DOHH2 (cell line): Measurements from ENCODE around the gene KLK10.

Experiments
- H3F3A ChIP-seq: fragments of 200-600 bp; sonication (generic), shearing (Covaris generic); 2 replicates; pipeline ENCODE4 v1.6.0; 2016; ENCODE audit warnings: antibody characterized with exemption, mild to moderate bottlenecking; ENCODE audit not compliant: control insufficient read depth, insufficient read depth
- H3K27ac ChIP-seq: fragments of 200-600 bp; sonication (generic); 2 replicates; pipeline ENCODE4 v1.5.1; 2014; ENCODE audit warnings: low read depth, mild to moderate bottlenecking, low read length, moderate library complexity
- H3K27me3 ChIP-seq: fragments of 200-600 bp; sonication (generic); 2 replicates; pipeline ENCODE4 v1.6.1; 2014; ENCODE audit warnings: mild to moderate bottlenecking, low read length, mixed read lengths; ENCODE audit not compliant: control insufficient read depth
- H3K36me3 ChIP-seq: fragments of 200-600 bp; sonication (generic); 2 replicates; pipeline ENCODE4 v1.6.1; 2014; ENCODE audit warnings: mild to moderate bottlenecking, low read length, moderate library complexity, mixed read lengths; ENCODE audit not compliant: control insufficient read depth
- H3K4me1 ChIP-seq: fragments of 200-600 bp; sonication (generic); 2 replicates; pipeline ENCODE4 v1.6.1; 2014; ENCODE audit warnings: mild to moderate bottlenecking, low read length, mixed read lengths; ENCODE audit not compliant: control insufficient read depth
- H3K4me2 ChIP-seq: fragments of 200-600 bp; sonication (generic); 2 replicates; pipeline ENCODE4 v1.6.0; 2014; ENCODE audit warnings: mild to moderate bottlenecking, low read length, moderate library complexity
- H3K4me3 ChIP-seq: fragments of 200-600 bp; sonication (generic); 2 replicates; pipeline ENCODE4 v1.5.1; 2014; ENCODE audit warnings: mild to moderate bottlenecking, low read length, mixed read lengths
- H3K79me2 ChIP-seq: fragments of 200-600 bp; sonication (generic); 2 replicates; pipeline ENCODE4 v1.6.1; 2014; ENCODE audit warnings: mild to moderate bottlenecking, low read length, mixed read lengths; ENCODE audit not compliant: control insufficient read depth
- H3K9me2 ChIP-seq: fragments of 200-600 bp; sonication (generic); replicated peaks from 2 replicates; pipeline ENCODE4 v1.6.1; 2014; ENCODE audit warnings: mild to moderate bottlenecking, low read length, mixed read lengths; ENCODE audit not compliant: control insufficient read depth
- H3K9me3 ChIP-seq: fragments of 200-600 bp; sonication (generic); 2 replicates; pipeline ENCODE4 v1.6.1; 2014; ENCODE audit warnings: antibody characterized with exemption, low read length, mixed read lengths; ENCODE audit not compliant: control insufficient read depth, insufficient read depth
- H4K20me1 ChIP-seq: fragments of 200-600 bp; sonication (generic); 2 replicates; pipeline ENCODE4 v1.6.0; 2014; ENCODE audit warnings: low read depth, mild to moderate bottlenecking, antibody characterized with exemption, low read length, moderate library complexity; ENCODE audit not compliant: control insufficient read depth, insufficient read depth
- CTCF ChIP-seq: fragments of 200-600 bp; sonication (generic); IDR thresholded peaks from one replicate; pipeline ENCODE4 v1.5.1; 2014; ENCODE audit warnings: antibody characterized with exemption, mild to moderate bottlenecking, low read depth, low read length; ENCODE audit not compliant: poor library complexity, severe bottlenecking
- EZH2phosphoT487 ChIP-seq: fragments of 200-600 bp; sonication (generic); IDR thresholded peaks from 2 replicates; pipeline ENCODE4 v1.6.1; 2017; ENCODE audit warnings: borderline replicate concordance, mild to moderate bottlenecking, antibody characterized with exemption, low read length, moderate library complexity, mixed read lengths

Gene KLK10

GRCh38 chr19:51015691-51016267, 3.7 kb downstream of the KLK10 start:
- no peak overlapping the region for H3K27ac ChIP-seq
- no peak overlapping the region for H3K4me3 ChIP-seq
- no peak overlapping the region for H3K4me2 ChIP-seq
- no peaks in the 10 kb centered on the region for H3K79me2 ChIP-seq
- no peaks in the 10 kb centered on the region for H3K4me1 ChIP-seq
- H3K36me3 ChIP-seq = no peaks in the 10 kb centered on the region
- no peaks in the 10 kb centered on the region for H3F3A ChIP-seq
- no peaks in the 10 kb centered on the region for H4K20me1 ChIP-seq
- H3K9me3 ChIP-seq = no peaks in the 10 kb centered on the region
- H3K27me3 ChIP-seq = no peaks in the 10 kb centered on the region
- H3K9me2 ChIP-seq = no peaks in the 10 kb centered on the region
- no peak for TF ChIP-seq EZH2phosphoT487
- TF ChIP-seq CTCF = no peak

- no peak for TF ChIP-seq EZH2phosphoT487
- no peak for TF ChIP-seq CTCF
- H3K79me2 ChIP-seq = no peaks in the 10 kb centered on the region
- no peak overlapping the region for H3K4me2 ChIP-seq
- H3F3A ChIP-seq = no peaks in the 10 kb centered on the region
- no peak overlapping the region for H3K27ac ChIP-seq
- H3K9me3 ChIP-seq = no peaks in the 10 kb centered on the region
- no peaks in the 10 kb centered on the region for H3K4me1 ChIP-seq
- H3K9me2 ChIP-seq = no peaks in the 10 kb centered on the region
- no peaks in the 10 kb centered on the region for H3K27me3 ChIP-seq
- no peak overlapping the region for H3K4me3 ChIP-seq
- H3K36me3 ChIP-seq = no peaks in the 10 kb centered on the region
- H4K20me1 ChIP-seq = no peaks in the 10 kb centered on the region
These were observed 5.3 kb downstream of the KLK10 start for GRCh38 chr19:51014242-51014641.

GRCh38 chr19:51012661-51013190, 6.8 kb downstream of the KLK10 start:
- no peaks in the 10 kb centered on the region for H3K4me1 ChIP-seq
- no peak overlapping the region for H3K27ac ChIP-seq
- H3K4me2 ChIP-seq = no peak overlapping the region
- no peaks in the 10 kb centered on the region for H3K79me2 ChIP-seq
- no peaks in the 10 kb centered on the region for H3K36me3 ChIP-seq
- no peaks in the 10 kb centered on the region for H3K9me2 ChIP-seq
- H3K27me3 ChIP-seq = no peaks in the 10 kb centered on the region
- H3F3A ChIP-seq = no peaks in the 10 kb centered on the region
- no peaks in the 10 kb centered on the region for H4K20me1 ChIP-seq
- H3K4me3 ChIP-seq = no peak overlapping the region
- no peaks in the 10 kb centered on the region for H3K9me3 ChIP-seq
- TF ChIP-seq EZH2phosphoT487 = no peak
- TF ChIP-seq CTCF = no peak
